Measurements from ENCODE around the gene ASTN2.
"Not testable (repeated sequence)": the region's sequence is repeated elsewhere in the genome, so short reads cannot be mapped to it uniquely, and the experiment has no call there.

The ASTN2 gene

DNA sequence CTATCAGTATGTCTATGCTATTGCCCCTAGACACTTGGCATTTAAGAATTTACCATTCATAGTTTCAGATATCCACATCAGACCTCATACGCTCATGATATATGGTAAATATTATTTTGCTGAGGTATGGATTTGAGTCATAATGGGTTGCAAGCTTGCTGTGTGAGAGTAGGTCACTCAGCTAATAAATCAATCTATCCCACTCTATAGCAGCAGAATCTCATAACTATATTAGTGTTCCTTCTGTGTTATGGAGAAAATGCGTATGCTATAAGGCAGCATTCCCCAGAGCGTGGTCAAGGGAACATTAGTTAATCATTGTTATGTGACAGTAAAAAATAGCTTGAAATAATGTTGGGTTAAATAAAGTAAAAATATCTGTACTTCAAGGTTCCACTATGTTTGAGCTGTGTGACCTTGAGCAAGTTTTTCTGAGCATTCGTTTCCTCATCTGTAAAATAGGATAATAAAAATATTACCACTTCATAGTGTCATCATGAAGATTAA, 720.0 kb downstream of the ASTN2 start:
- TF ChIP-seq, protein P1, sequence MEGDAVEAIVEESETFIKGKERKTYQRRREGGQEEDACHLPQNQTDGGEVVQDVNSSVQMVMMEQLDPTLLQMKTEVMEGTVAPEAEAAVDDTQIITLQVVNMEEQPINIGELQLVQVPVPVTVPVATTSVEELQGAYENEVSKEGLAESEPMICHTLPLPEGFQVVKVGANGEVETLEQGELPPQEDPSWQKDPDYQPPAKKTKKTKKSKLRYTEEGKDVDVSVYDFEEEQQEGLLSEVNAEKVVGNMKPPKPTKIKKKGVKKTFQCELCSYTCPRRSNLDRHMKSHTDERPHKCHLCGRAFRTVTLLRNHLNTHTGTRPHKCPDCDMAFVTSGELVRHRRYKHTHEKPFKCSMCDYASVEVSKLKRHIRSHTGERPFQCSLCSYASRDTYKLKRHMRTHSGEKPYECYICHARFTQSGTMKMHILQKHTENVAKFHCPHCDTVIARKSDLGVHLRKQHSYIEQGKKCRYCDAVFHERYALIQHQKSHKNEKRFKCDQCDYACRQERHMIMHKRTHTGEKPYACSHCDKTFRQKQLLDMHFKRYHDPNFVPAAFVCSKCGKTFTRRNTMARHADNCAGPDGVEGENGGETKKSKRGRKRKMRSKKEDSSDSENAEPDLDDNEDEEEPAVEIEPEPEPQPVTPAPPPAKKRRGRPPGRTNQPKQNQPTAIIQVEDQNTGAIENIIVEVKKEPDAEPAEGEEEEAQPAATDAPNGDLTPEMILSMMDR (conservative IDR thresholded peaks at IDR 0.05; ENCODE audit: low read length), result no peak
- H3K4me3 ChIP-seq (ENCODE audit: low read length), result no peak overlapping the region
- no peak for DNase-seq (ENCODE audit: low read depth)

DNA sequence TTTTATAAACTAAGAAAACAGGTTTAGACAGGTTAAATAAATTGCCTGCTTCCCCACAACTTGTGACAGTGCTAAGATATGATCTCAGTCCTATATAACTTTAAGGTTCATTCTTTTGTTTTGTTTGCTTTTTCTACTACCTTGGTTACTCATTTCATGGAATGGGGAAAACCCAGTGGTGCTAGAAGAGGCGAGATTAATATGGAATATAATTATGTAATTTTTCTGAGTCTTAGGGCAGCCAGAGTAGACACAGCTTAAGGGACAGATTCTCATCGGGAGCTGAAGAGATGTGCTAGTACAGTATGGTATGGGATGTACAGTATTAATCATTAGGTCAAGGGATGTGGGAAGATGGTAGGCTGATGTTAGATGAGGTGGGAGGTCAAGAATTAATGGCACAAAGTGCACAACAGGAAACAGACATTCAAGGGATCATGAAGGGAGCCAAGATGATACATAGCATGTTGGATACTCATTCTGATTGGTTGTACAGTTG, 721.6 kb downstream of the ASTN2 start:
- TF ChIP-seq, protein P1 (conservative IDR thresholded peaks at IDR 0.05; ENCODE audit: low read length), result no peak
- peak; percentile 36 for DNase-seq (ENCODE audit: low read depth)
- H3K4me3 ChIP-seq (ENCODE audit: low read length), result no peak overlapping the region

- TF ChIP-seq, protein P1 (conservative IDR thresholded peaks at IDR 0.05; ENCODE audit: low read length), result no peak
- DNase-seq (ENCODE audit: low read depth), result no peak
- no peak overlapping the region for H3K4me3 ChIP-seq (ENCODE audit: low read length)
Measured at GRCh38 chr9:116692616-116693015, 722.2 kb downstream of the ASTN2 start.

GRCh38 chr9:116691607-116692006, 723.2 kb downstream of the ASTN2 start:
- TF ChIP-seq, protein P1 (conservative IDR thresholded peaks at IDR 0.05; ENCODE audit: low read length), result no peak
- DNase-seq (ENCODE audit: low read depth), result no peak
- no peak overlapping the region for H3K4me3 ChIP-seq (ENCODE audit: low read length)

- not testable (repeated sequence) for DNase-seq (ENCODE audit: low read depth); H3K4me3 ChIP-seq (ENCODE audit: low read length)
Measured at GRCh38 chr9:116690805-116691204, 724.1 kb downstream of the ASTN2 start.

- DNase-seq (ENCODE audit: low read depth), result no peak
- no peak overlapping the region for H3K4me3 ChIP-seq (ENCODE audit: low read length)
- TF ChIP-seq, protein P1 (conservative IDR thresholded peaks at IDR 0.05; ENCODE audit: low read length), result no peak
Measured at GRCh38 chr9:116689486-116690032, 725.3 kb downstream of the ASTN2 start.

- DNase-seq (ENCODE audit: low read depth), result peak; percentile 31
- H3K4me3 ChIP-seq (ENCODE audit: low read length), result peak overlapping the region; percentile 85
- TF ChIP-seq, protein P1 (conservative IDR thresholded peaks at IDR 0.05; ENCODE audit: low read length), result no peak
Measured at GRCh38 chr9:116688806-116689485, 725.9 kb downstream of the ASTN2 start.

Data from AG10803 (cell line).